ENCODE results near the gene MINDY4. TPM values are rescaled to one million over a fixed set of nuclear protein-coding genes. Genes with fewer than 3 reads are reported as not detected.

Gene MINDY4
- polyA plus RNA-seq (2013, experiment 1 of 2), result 2.4 TPM
- polyA plus RNA-seq (2013, experiment 2 of 2), result 2.7 TPM

- Histone ChIP-seq H2AFZ (ENCODE audit: low read length) (peak within 1 kb of the TSS; percentile 99), H3K79me1 (ENCODE audit: low read depth, low read length) (no peaks in the 10 kb centered on the region), H4K8ac (ENCODE audit: low read depth, low read length) (no peak within 1 kb of the TSS), H3K4me2 (ENCODE audit: insufficient read depth, low read length, poor library complexity, severe bottlenecking) (peak within 1 kb of the TSS; percentile 80), H2BK5ac (ENCODE audit: low read length) (peak within 1 kb of the TSS; percentile 66), H3K4me1 (ENCODE audit: control insufficient read depth in 2 of 2, insufficient read depth in 1 of 2, low read depth in 1 of 2, low read length in 2 of 2) (peaks cover 0 to 7% of the 10 kb centered on the region in 2 donors), H3K9me3 (replicated peaks in 1 of 2; ENCODE audit: control insufficient read depth in 2 of 2, insufficient read depth in 1 of 2, low read depth in 1 of 2, low read length in 2 of 2) (no peaks in the 10 kb centered on the region), H3K23ac (ENCODE audit: low read depth, low read length, poor library complexity) (peak within 1 kb of the TSS; percentile 9), H2AK5ac (ENCODE audit: low read depth, low read length) (peak within 1 kb of the TSS; percentile 29), H3K18ac (ENCODE audit: low read length) (peak within 1 kb of the TSS; percentile 95), H2BK15ac (ENCODE audit: low read length) (peak within 1 kb of the TSS; percentile 95), H3K4me3 (ENCODE audit: low read length in 2 of 2) (peak within 1 kb of the TSS; percentile 60 to 88), H3K4ac (ENCODE audit: low read length) (no peak within 1 kb of the TSS), H2BK12ac (ENCODE audit: low read length) (no peak within 1 kb of the TSS), H3K27ac (replicated peaks; ENCODE audit: low read length) (peak within 1 kb of the TSS; percentile 62), H3K36me3 (replicated peaks in 1 of 2; ENCODE audit: control insufficient read depth in 2 of 2, insufficient read depth in 2 of 2, low read length in 2 of 2) (no peaks in the 10 kb centered on the region), H3K27me3 (ENCODE audit: control insufficient read depth in 3 of 3, insufficient read depth in 3 of 3, low read depth in 1 of 3, low read length in 3 of 3) (peaks cover 0 to 7% (median 0%) of the 10 kb centered on the region in 3 experiments), H2BK120ac (ENCODE audit: low read depth, low read length) (peak within 1 kb of the TSS; percentile 16), H3K14ac (ENCODE audit: low read length) (no peak within 1 kb of the TSS), H4K91ac (ENCODE audit: low read depth, low read length, poor library complexity) (no peak within 1 kb of the TSS), H3K9ac (ENCODE audit: low read depth, low read length, poor library complexity) (peak within 1 kb of the TSS; percentile 87)
- WGBS, 2 donors (ENCODE audit: extremely low coverage in 2 of 2, insufficient read length in 2 of 2, insufficient replicate concordance in 1 of 2), result no CpG with 5 or more reads among the region's 62 CpGs
- DNase-seq (ENCODE audit: low spot score), result peak; percentile 79
These were observed at the start of gene MINDY4 for GRCh38 chr7:30771174-30771879. Gene MINDY4 (plus strand): TSS chr7:30771417. CDS start chr7:30771494, 77 bp downstream.

- Histone ChIP-seq H3K27ac (replicated peaks; ENCODE audit: low read length) (no peak overlapping the region), H4K8ac (ENCODE audit: low read depth, low read length) (no peak overlapping the region), H2AFZ (ENCODE audit: low read length) (no peak overlapping the region), H2BK15ac (ENCODE audit: low read length) (no peak overlapping the region), H3K79me1 (ENCODE audit: low read depth, low read length) (no peaks in the 10 kb centered on the region), H2BK120ac (ENCODE audit: low read depth, low read length) (no peak overlapping the region), H3K27me3 (ENCODE audit: control insufficient read depth in 3 of 3, insufficient read depth in 3 of 3, low read depth in 1 of 3, low read length in 3 of 3) (peaks cover 0 to 12% (median 0%) of the 10 kb centered on the region in 3 experiments), H3K14ac (ENCODE audit: low read length) (no peak overlapping the region), H2AK5ac (ENCODE audit: low read depth, low read length) (no peak overlapping the region), H3K4me3 (ENCODE audit: low read length in 2 of 2) (no peak overlapping the region), H3K9me3 (replicated peaks in 1 of 2; ENCODE audit: control insufficient read depth in 2 of 2, insufficient read depth in 1 of 2, low read depth in 1 of 2, low read length in 2 of 2) (peaks cover 4 to 8% of the 10 kb centered on the region in 2 donors), H3K18ac (ENCODE audit: low read length) (no peak overlapping the region), H3K36me3 (replicated peaks in 1 of 2; ENCODE audit: control insufficient read depth in 2 of 2, insufficient read depth in 2 of 2, low read length in 2 of 2) (no peaks in the 10 kb centered on the region), H3K23ac (ENCODE audit: low read depth, low read length, poor library complexity) (no peak overlapping the region), H3K9ac (ENCODE audit: low read depth, low read length, poor library complexity) (no peak overlapping the region), H3K4ac (ENCODE audit: low read length) (no peak overlapping the region), H3K4me1 (ENCODE audit: control insufficient read depth in 2 of 2, insufficient read depth in 1 of 2, low read depth in 1 of 2, low read length in 2 of 2) (peaks cover 0 to 3% of the 10 kb centered on the region in 2 donors), H2BK12ac (ENCODE audit: low read length) (no peak overlapping the region), H3K4me2 (ENCODE audit: insufficient read depth, low read length, poor library complexity, severe bottlenecking) (no peak overlapping the region), H4K91ac (ENCODE audit: low read depth, low read length, poor library complexity) (no peak overlapping the region), H2BK5ac (ENCODE audit: low read length) (no peak overlapping the region)
- WGBS, 2 donors (ENCODE audit: extremely low coverage in 2 of 2, insufficient read length in 2 of 2, insufficient replicate concordance in 1 of 2), result no CpG with 5 or more reads among the region's 2 CpGs
- DNase-seq (ENCODE audit: low spot score), result no peak
These were observed 49.0 kb upstream of the MINDY4 start for GRCh38 chr7:30722187-30722586.

GRCh38 chr7:30722671-30723070, 48.5 kb upstream of the MINDY4 start:
- H3K36me3 ChIP-seq (replicated peaks in 1 of 2; ENCODE audit: control insufficient read depth in 2 of 2, insufficient read depth in 2 of 2, low read length in 2 of 2), result no peaks in the 10 kb centered on the region
- no peak overlapping the region for H3K14ac ChIP-seq (ENCODE audit: low read length)
- H3K79me1 ChIP-seq (ENCODE audit: low read depth, low read length), result no peaks in the 10 kb centered on the region
- no peak overlapping the region for H3K4me2 ChIP-seq (ENCODE audit: insufficient read depth, low read length, poor library complexity, severe bottlenecking)
- H3K4me1 ChIP-seq (ENCODE audit: control insufficient read depth in 2 of 2, insufficient read depth in 1 of 2, low read depth in 1 of 2, low read length in 2 of 2), result peaks cover 0 to 3% of the 10 kb centered on the region in 2 donors
- no peak overlapping the region for H2BK120ac ChIP-seq (ENCODE audit: low read depth, low read length)
- no peak overlapping the region for H2AK5ac ChIP-seq (ENCODE audit: low read depth, low read length)
- H3K27ac ChIP-seq (replicated peaks; ENCODE audit: low read length), result no peak overlapping the region
- H4K8ac ChIP-seq (ENCODE audit: low read depth, low read length), result no peak overlapping the region
- H2BK12ac ChIP-seq (ENCODE audit: low read length), result no peak overlapping the region
- peaks cover 4 to 6% of the 10 kb centered on the region in 2 donors for H3K9me3 ChIP-seq (replicated peaks in 1 of 2; ENCODE audit: control insufficient read depth in 2 of 2, insufficient read depth in 1 of 2, low read depth in 1 of 2, low read length in 2 of 2)
- no peak overlapping the region for H2AFZ ChIP-seq (ENCODE audit: low read length)
- DNase-seq (ENCODE audit: low spot score), result no peak
- peaks cover 0 to 13% (median 0%) of the 10 kb centered on the region in 3 experiments for H3K27me3 ChIP-seq (ENCODE audit: control insufficient read depth in 3 of 3, insufficient read depth in 3 of 3, low read depth in 1 of 3, low read length in 3 of 3)
- no peak overlapping the region for H3K18ac ChIP-seq (ENCODE audit: low read length)
- H3K4me3 ChIP-seq (ENCODE audit: low read length in 2 of 2), result no peak overlapping the region
- no peak overlapping the region for H3K9ac ChIP-seq (ENCODE audit: low read depth, low read length, poor library complexity)
- no peak overlapping the region for H2BK5ac ChIP-seq (ENCODE audit: low read length)
- H4K91ac ChIP-seq (ENCODE audit: low read depth, low read length, poor library complexity), result no peak overlapping the region
- H2BK15ac ChIP-seq (ENCODE audit: low read length), result no peak overlapping the region
- no peak overlapping the region for H3K4ac ChIP-seq (ENCODE audit: low read length)
- H3K23ac ChIP-seq (ENCODE audit: low read depth, low read length, poor library complexity), result no peak overlapping the region

- Histone ChIP-seq H3K9ac (ENCODE audit: low read depth, low read length, poor library complexity) (no peak overlapping the region), H2BK120ac (ENCODE audit: low read depth, low read length) (no peak overlapping the region), H3K9me3 (replicated peaks in 1 of 2; ENCODE audit: control insufficient read depth in 2 of 2, insufficient read depth in 1 of 2, low read depth in 1 of 2, low read length in 2 of 2) (peaks cover 4 to 6% of the 10 kb centered on the region in 2 donors), H2AK5ac (ENCODE audit: low read depth, low read length) (no peak overlapping the region), H2BK12ac (ENCODE audit: low read length) (no peak overlapping the region), H3K4me3 (ENCODE audit: low read length in 2 of 2) (no peak overlapping the region), H2BK5ac (ENCODE audit: low read length) (no peak overlapping the region), H3K4me1 (ENCODE audit: control insufficient read depth in 2 of 2, insufficient read depth in 1 of 2, low read depth in 1 of 2, low read length in 2 of 2) (peaks cover 0 to 3% of the 10 kb centered on the region in 2 donors), H3K4me2 (ENCODE audit: insufficient read depth, low read length, poor library complexity, severe bottlenecking) (no peak overlapping the region), H2AFZ (ENCODE audit: low read length) (no peak overlapping the region), H3K27ac (replicated peaks; ENCODE audit: low read length) (no peak overlapping the region), H2BK15ac (ENCODE audit: low read length) (no peak overlapping the region), H3K36me3 (replicated peaks in 1 of 2; ENCODE audit: control insufficient read depth in 2 of 2, insufficient read depth in 2 of 2, low read length in 2 of 2) (no peaks in the 10 kb centered on the region), H4K8ac (ENCODE audit: low read depth, low read length) (no peak overlapping the region), H3K18ac (ENCODE audit: low read length) (no peak overlapping the region), H3K79me1 (ENCODE audit: low read depth, low read length) (no peaks in the 10 kb centered on the region), H3K23ac (ENCODE audit: low read depth, low read length, poor library complexity) (no peak overlapping the region), H3K14ac (ENCODE audit: low read length) (no peak overlapping the region), H4K91ac (ENCODE audit: low read depth, low read length, poor library complexity) (no peak overlapping the region), H3K27me3 (ENCODE audit: control insufficient read depth in 3 of 3, insufficient read depth in 3 of 3, low read depth in 1 of 3, low read length in 3 of 3) (peaks cover 0 to 20% (median 0%) of the 10 kb centered on the region in 3 experiments), H3K4ac (ENCODE audit: low read length) (no peak overlapping the region)
- no CpG with 5 or more reads among the region's 4 CpGs for WGBS, 2 donors (ENCODE audit: extremely low coverage in 2 of 2, insufficient read length in 2 of 2, insufficient replicate concordance in 1 of 2)
- DNase-seq (ENCODE audit: low spot score), result no peak
These were observed 47.4 kb upstream of the MINDY4 start for GRCh38 chr7:30723776-30724175.
